ENCODE measurements around the gene ANKRD10. TPM values are rescaled to one million over a fixed set of nuclear protein-coding genes. Genes with fewer than 3 reads are reported as not detected.

ANKRD10 gene
- total RNA-seq, 3 donors from 2014 or later = 52.4 to 72.4 (median 66.4) TPM

- DNase-seq = no peak
- H3K4me1 Mint-ChIP-seq (ENCODE audit: low read depth) = peaks cover 55% of the 10 kb centered on the region
Measured at GRCh38 chr13:110913322-110914080, 1.4 kb downstream of the ANKRD10 start.

DNA sequence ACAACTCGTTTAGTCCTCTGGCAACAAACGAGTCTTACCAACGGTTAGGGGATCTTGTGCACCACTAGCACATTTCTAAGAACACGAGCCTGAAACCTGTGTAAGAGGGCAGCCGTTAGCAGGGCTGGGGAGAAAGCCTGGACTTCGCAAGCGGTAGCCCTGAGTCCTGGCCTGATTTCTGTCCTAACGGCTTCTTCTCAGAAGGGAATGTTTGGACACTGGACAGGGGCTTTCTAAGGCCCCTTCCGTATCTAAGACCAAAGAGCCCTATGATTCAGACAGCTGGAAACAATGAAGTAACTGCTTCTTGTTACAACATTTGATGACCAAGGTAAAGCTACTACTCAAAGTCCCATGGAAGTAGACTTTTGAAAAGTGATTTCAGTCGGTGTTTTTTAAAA is 2.2 kb downstream of the ANKRD10 start:
- peaks cover 29% of the 10 kb centered on the region for H3K36me3 Mint-ChIP-seq (ENCODE audit: insufficient read depth)
- H3K9me3 Mint-ChIP-seq = no peaks in the 10 kb centered on the region
- H3K4me3 Mint-ChIP-seq = peak overlapping the region; percentile 93
- DNase-seq (no peak), ATAC-seq (no peak)
- no peaks in the 10 kb centered on the region for H3K27me3 Mint-ChIP-seq (ENCODE audit: low read depth)
- peaks cover 61% of the 10 kb centered on the region for H3K4me1 Mint-ChIP-seq (ENCODE audit: low read depth)

More at GRCh38 chr13:110913322-110914080, 1.4 kb downstream of the ANKRD10 start:
- H3K4me3 Mint-ChIP-seq = peak overlapping the region; percentile 93
- no peaks in the 10 kb centered on the region for H3K9me3 Mint-ChIP-seq
- no peaks in the 10 kb centered on the region for H3K27me3 Mint-ChIP-seq (ENCODE audit: low read depth)
- peaks cover 28% of the 10 kb centered on the region for H3K36me3 Mint-ChIP-seq (ENCODE audit: insufficient read depth)
- ATAC-seq = no peak

DNA sequence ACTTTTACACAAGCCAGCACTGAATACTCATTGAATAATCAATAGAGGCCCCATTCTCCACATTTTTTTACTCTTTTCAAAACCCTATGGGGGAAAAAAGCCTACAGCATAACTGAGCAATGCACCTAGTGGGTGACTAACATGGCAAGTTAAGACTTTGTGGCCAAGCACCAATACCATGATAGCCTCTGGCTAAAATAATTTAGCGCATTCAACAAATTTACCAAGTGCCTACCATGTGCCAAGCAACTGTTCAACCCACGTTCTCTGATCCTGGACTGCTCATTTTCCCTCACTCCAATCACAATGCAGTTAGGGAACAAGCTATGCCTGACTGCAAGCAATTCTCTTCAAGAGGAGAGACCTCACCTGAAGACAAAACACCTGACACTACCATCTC is 3.0 kb downstream of the ANKRD10 start:
- Mint-ChIP-seq H3K27me3 (ENCODE audit: low read depth) (no peaks in the 10 kb centered on the region), H3K4me3 (peak overlapping the region; percentile 93), H3K36me3 (ENCODE audit: insufficient read depth) (peaks cover 32% of the 10 kb centered on the region), H3K4me1 (ENCODE audit: low read depth) (peaks cover 65% of the 10 kb centered on the region), H3K9me3 (no peaks in the 10 kb centered on the region)
- DNase-seq (no peak), ATAC-seq (no peak)

DNA sequence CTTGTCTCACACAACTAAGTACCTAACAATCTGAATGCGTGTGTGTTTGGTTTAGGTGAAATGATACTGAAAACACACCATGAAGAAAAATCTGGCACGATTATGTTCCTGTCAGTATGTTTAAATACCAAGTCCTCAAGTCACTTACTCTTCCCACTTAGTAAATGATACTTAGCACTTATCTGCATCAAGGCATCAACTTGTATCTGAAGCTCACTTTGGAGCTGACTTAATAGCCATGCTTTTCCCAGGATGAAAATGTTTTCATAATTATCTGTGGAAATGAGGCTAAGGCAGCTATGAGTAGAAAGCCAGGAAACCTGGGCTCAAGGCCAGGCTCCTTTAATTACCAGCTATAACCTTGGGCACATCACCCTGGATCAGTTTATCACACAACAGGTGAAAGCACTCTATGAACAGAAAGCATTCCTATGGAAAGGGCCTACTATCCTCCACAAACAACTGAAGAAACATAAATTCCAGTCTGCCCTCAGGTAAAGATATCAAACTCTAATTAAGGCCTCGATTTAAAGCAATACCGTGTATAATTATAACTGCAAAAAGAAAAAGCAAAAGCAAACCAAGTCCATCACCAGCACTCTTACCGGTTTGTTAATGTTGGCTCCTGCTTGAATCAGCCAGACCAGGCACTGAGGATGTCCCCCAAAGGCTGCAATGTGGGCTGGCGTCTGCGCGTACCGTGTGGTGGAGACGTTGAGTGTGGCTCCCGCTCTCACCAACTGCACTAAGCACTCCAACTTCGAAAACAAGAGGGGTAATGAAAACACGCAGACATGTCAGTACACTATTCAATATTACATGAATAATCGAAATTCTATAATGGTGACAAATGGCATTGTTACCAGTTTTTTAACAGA is 4.6 kb downstream of the ANKRD10 start:
- peaks cover 67% of the 10 kb centered on the region for H3K4me1 Mint-ChIP-seq (ENCODE audit: low read depth)
- ATAC-seq (no peak), DNase-seq (no peak)
- no peaks in the 10 kb centered on the region for H3K9me3 Mint-ChIP-seq
- H3K36me3 Mint-ChIP-seq (ENCODE audit: insufficient read depth) = peaks cover 40% of the 10 kb centered on the region
- peak overlapping the region; percentile 93 for H3K4me3 Mint-ChIP-seq
- H3K27me3 Mint-ChIP-seq (ENCODE audit: low read depth) = no peaks in the 10 kb centered on the region

DNA sequence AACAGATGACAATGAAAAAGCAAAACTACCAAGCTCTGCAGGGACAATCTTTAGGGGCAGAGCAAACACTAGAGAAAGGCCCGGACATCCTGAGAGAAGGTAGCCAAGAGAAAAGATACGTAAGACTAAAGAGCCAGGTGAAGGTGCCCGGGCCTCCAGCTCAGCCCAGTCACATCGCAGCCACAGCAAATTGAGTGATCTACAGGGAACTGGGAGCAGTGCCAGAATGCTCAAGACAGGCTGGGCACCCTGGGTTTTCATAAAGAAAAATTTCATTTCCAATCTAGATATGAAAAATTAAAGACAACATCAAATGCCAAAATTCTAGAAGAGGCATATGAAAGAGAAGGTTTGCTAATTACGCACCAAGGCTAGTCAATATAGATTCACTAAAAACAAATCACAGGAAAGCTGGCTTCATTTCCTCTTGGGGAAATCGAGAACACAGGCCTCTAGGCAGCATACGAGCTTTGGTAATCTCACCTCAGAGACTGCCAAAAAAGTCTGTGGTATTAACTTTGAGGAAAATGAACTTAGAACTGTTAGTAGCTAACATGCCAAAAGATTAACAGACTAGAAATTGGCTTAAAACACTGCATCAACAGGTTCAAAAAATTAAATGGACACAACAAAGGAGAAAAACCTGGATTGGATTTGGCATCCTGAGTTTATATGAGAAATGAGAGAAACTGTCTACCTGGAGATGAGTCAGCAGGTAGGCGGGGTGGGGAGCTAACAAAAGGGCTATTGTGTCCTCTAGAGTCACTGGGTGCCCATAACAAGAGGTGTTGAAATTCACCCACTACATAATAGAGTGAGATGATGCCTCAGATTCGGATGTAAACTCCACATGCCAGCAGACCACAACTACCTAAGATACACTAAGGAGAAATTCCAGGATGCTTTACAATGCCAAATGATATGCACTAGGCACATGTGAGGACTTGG is 6.6 kb downstream of the ANKRD10 start:
- Mint-ChIP-seq H3K27me3 (ENCODE audit: low read depth) (no peaks in the 10 kb centered on the region), H3K36me3 (ENCODE audit: insufficient read depth) (peaks cover 41% of the 10 kb centered on the region), H3K4me3 (no peak overlapping the region), H3K9me3 (no peaks in the 10 kb centered on the region), H3K4me1 (ENCODE audit: low read depth) (peaks cover 65% of the 10 kb centered on the region)
- DNase-seq (no peak), ATAC-seq (peak in 1 of 2 donors; percentile 29)

GRCh38 chr13:110907301-110907700 is 7.6 kb downstream of the ANKRD10 start:
- Mint-ChIP-seq H3K36me3 (ENCODE audit: insufficient read depth) (peaks cover 47% of the 10 kb centered on the region), H3K4me3 (no peak overlapping the region), H3K9me3 (no peaks in the 10 kb centered on the region), H3K27me3 (ENCODE audit: low read depth) (no peaks in the 10 kb centered on the region), H3K4me1 (ENCODE audit: low read depth) (peaks cover 59% of the 10 kb centered on the region)
- DNase-seq = no peak
- ATAC-seq = no peak

GRCh38 chr13:110904748-110905147 is 10.1 kb downstream of the ANKRD10 start:
- no peaks in the 10 kb centered on the region for H3K9me3 Mint-ChIP-seq
- peaks cover 34% of the 10 kb centered on the region for H3K36me3 Mint-ChIP-seq (ENCODE audit: insufficient read depth)
- no peak overlapping the region for H3K4me3 Mint-ChIP-seq
- no peak for DNase-seq
- H3K27me3 Mint-ChIP-seq (ENCODE audit: low read depth) = no peaks in the 10 kb centered on the region
- peaks cover 40% of the 10 kb centered on the region for H3K4me1 Mint-ChIP-seq (ENCODE audit: low read depth)
- no peak for ATAC-seq

GRCh38 chr13:110902370-110902769 is 12.5 kb downstream of the ANKRD10 start:
- Mint-ChIP-seq H3K4me3 (no peak overlapping the region), H3K36me3 (ENCODE audit: insufficient read depth) (peaks cover 27% of the 10 kb centered on the region), H3K9me3 (no peaks in the 10 kb centered on the region), H3K27me3 (ENCODE audit: low read depth) (no peaks in the 10 kb centered on the region), H3K4me1 (ENCODE audit: low read depth) (peaks cover 18% of the 10 kb centered on the region)
- ATAC-seq = no peak
- DNase-seq = no peak

GRCh38 chr13:110897521-110897920 is 17.3 kb downstream of the ANKRD10 start:
- ATAC-seq (no peak), DNase-seq (no peak)
- Mint-ChIP-seq H3K36me3 (ENCODE audit: insufficient read depth) (peaks cover 26% of the 10 kb centered on the region), H3K9me3 (no peaks in the 10 kb centered on the region), H3K4me1 (ENCODE audit: low read depth) (no peaks in the 10 kb centered on the region), H3K27me3 (ENCODE audit: low read depth) (no peaks in the 10 kb centered on the region), H3K4me3 (no peak overlapping the region)

- peaks cover 28% of the 10 kb centered on the region for H3K36me3 Mint-ChIP-seq (ENCODE audit: insufficient read depth)
- H3K4me1 Mint-ChIP-seq (ENCODE audit: low read depth) = no peaks in the 10 kb centered on the region
- H3K4me3 Mint-ChIP-seq = no peak overlapping the region
- ATAC-seq (no peak), DNase-seq (no peak)
- no peaks in the 10 kb centered on the region for H3K9me3 Mint-ChIP-seq
- H3K27me3 Mint-ChIP-seq (ENCODE audit: low read depth) = no peaks in the 10 kb centered on the region
Measured at GRCh38 chr13:110897014-110897413, 17.9 kb downstream of the ANKRD10 start.

DNA sequence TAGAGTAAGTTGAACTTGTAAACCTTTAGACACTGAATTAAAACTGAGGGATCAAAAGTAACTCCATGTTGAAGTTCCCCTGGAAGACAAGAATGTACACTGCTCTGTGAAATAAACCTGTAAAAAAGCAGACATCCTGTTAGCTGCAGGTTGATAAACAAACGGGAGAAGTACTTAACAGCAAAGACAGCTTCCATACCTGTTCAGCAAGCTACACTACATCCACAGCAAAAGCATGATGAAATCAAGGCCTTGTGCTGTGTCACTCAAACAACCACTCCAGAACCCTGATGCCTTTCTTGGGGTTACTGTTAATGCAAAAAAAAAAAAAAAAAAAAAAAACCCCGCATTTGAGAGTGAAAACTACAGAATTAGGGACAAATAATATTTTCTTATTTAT is 20.8 kb downstream of the ANKRD10 start:
- DNase-seq (no peak), ATAC-seq (no peak)
- no peaks in the 10 kb centered on the region for H3K4me1 Mint-ChIP-seq (ENCODE audit: low read depth)
- H3K9me3 Mint-ChIP-seq = no peaks in the 10 kb centered on the region
- H3K36me3 Mint-ChIP-seq (ENCODE audit: insufficient read depth) = peaks cover 25% of the 10 kb centered on the region
- no peak overlapping the region for H3K4me3 Mint-ChIP-seq
- H3K27me3 Mint-ChIP-seq (ENCODE audit: low read depth) = no peaks in the 10 kb centered on the region

- no peak overlapping the region for H3K4me3 Mint-ChIP-seq
- H3K36me3 Mint-ChIP-seq (ENCODE audit: insufficient read depth) = peaks cover 25% of the 10 kb centered on the region
- H3K27me3 Mint-ChIP-seq (ENCODE audit: low read depth) = no peaks in the 10 kb centered on the region
- ATAC-seq (no peak), DNase-seq (no peak)
- H3K9me3 Mint-ChIP-seq = no peaks in the 10 kb centered on the region
- H3K4me1 Mint-ChIP-seq (ENCODE audit: low read depth) = no peaks in the 10 kb centered on the region
Measured at GRCh38 chr13:110893571-110893970, 21.3 kb downstream of the ANKRD10 start.

GRCh38 chr13:110890279-110891165 is 24.3 kb downstream of the ANKRD10 start:
- Mint-ChIP-seq H3K27me3 (ENCODE audit: low read depth) (no peaks in the 10 kb centered on the region), H3K9me3 (no peaks in the 10 kb centered on the region), H3K4me3 (no peak overlapping the region), H3K36me3 (ENCODE audit: insufficient read depth) (peaks cover 15% of the 10 kb centered on the region), H3K4me1 (ENCODE audit: low read depth) (no peaks in the 10 kb centered on the region)
- DNase-seq = no peak
- no peak for ATAC-seq
